ENCODE measurements around the gene TCF20.

TCF20 gene

GRCh38 chr22:42256930-42257329 is 13.5 kb downstream of the TCF20 start:
- no peak for DNase-seq

DNA sequence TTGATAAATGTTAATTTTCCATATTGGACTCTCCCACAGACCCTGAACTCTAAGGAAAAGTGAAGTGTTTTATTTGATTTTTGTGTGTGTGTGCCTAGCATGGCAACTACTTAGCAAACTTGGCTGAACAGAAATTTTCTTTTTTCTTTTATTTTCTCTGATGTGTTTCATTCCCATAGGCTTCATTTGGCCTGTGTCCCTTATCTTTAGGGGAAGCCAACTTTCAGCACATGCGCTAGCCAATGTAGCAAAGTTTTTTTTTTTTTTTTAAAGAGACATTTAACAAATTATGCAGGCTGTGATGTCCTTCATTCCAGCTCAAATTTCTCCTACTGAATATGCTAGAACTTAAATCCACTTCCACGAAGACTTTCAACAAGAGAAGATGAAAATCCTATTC is 14.2 kb downstream of the TCF20 start:
- DNase-seq = no peak

- no peak for DNase-seq
Observed at GRCh38 chr22:42249831-42250230, 20.6 kb downstream of the TCF20 start.

DNA sequence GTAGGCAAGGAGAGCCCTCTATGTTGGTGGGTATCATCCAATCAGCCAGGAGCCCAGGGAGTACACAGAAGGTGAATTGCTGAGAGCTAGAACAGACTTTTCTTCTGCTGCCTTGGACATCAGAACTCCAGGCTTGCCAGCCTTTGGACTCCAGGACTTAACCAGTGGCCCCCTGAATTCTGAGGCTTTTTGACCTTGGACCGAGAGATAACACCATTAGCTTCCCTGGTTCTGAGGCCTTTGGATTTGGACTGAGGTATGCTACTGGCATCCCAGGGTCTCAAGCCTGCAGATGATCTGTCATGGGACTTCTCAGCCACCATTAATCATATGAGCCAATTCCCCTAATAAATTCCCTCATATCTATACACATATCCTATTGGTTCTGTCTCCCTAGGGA is 21.5 kb downstream of the TCF20 start:
- DNase-seq = no peak

- DNase-seq = no peak
Observed at GRCh38 chr22:42247596-42247995, 22.9 kb downstream of the TCF20 start.

DNA sequence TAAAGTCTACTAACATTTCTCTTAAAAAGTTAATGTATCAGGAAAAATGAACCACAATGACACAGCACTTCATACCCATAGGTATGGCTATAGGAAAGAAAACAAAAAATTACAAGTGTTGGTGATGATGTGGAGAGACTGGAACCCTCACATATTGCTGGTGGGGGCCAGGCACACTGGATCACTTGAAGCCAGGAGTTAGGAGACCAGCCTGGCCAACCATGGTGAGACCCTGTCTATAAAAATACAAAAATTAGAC is 26.7 kb downstream of the TCF20 start:
- DNase-seq = no peak

DNA sequence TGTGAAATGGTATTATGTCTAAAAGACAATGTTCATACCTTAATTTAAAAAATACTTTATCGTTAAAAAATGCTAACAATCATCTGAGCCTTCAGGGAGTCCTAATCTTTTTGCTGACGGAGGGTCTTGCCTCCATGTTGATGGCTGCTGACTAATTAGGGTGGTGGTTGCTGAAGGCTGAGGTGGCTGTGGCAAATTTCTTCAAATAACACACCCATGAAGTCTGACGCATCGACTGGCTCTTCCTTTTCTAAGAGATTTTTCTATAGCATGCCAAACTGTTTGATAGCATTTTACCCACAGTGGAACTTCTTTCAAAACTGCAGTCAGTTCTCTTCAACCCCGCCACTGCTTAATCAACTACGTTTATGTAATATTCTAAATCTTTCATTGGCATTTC is 33.6 kb downstream of the TCF20 start:
- no peak for DNase-seq

DNA sequence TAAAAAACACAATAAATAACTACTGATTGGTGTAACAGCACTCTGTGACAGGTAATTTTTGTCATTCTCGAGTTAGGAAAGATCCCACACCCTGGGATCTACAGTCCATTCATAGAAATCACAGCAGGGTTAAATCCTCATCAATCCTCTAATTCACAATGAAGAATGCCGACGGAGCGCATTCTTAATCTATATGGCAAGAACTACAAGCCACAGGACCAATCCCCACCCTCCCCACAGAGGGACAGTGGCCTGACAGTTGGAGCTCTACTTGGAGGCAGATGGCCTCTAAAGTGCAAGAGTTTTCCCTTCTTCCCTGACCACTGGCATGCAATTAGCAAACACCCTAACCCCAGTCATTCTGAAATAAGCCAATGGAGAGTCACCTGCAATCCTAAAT is 34.2 kb downstream of the TCF20 start:
- DNase-seq = no peak

- no peak for DNase-seq
Observed at GRCh38 chr22:42233879-42234278, 36.6 kb downstream of the TCF20 start.

GRCh38 chr22:42231929-42232328 is 38.5 kb downstream of the TCF20 start:
- DNase-seq = no peak

GRCh38 chr22:42229455-42230149 is 40.9 kb downstream of the TCF20 start:
- no peak for DNase-seq

GRCh38 chr22:42228483-42228882 is 42.0 kb downstream of the TCF20 start:
- no peak for DNase-seq

- no peak for DNase-seq
Observed at GRCh38 chr22:42227435-42227834, 43.0 kb downstream of the TCF20 start.

- DNase-seq = no peak
Observed at GRCh38 chr22:42225841-42226240, 44.6 kb downstream of the TCF20 start.

- no peak for DNase-seq
Observed at GRCh38 chr22:42222140-42222539, 48.3 kb downstream of the TCF20 start.
